NCI-H2227 (cell line): ENCODE measurements around the gene ITPR2.
"Not testable (repeated sequence)": the region's sequence is repeated elsewhere in the genome, so short reads cannot be mapped to it uniquely, and the experiment has no call there.

Source experiments
- DNase-seq: peaks from one replicate; lab custom pipeline; 2025; ENCODE audit not compliant: unreplicated experiment; lab: John Stamatoyannopoulos, UW

ITPR2 gene

GRCh38 chr12:26633591-26634210 is 199.3 kb downstream of the ITPR2 start:
- DNase-seq: no peak

DNA sequence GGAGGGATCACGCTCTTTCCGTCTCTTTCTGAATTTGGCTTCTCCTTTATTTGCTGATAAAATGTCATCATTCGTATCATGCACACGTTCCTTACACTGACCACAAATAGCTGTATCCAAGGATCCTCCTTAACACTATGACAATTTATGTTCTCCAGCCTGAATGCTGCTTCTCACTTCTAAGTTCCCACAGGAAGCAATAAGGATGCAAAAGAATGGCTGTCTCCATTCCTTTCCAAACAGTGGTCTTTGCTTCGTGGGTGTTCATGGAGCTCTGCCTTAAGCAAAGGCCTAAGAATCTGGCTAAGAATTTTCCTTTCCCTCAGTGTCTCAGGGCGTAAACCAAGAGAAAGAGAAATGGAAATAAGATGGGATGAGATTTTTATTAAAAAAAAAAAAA is 200.2 kb downstream of the ITPR2 start:
- no peak for DNase-seq

DNA sequence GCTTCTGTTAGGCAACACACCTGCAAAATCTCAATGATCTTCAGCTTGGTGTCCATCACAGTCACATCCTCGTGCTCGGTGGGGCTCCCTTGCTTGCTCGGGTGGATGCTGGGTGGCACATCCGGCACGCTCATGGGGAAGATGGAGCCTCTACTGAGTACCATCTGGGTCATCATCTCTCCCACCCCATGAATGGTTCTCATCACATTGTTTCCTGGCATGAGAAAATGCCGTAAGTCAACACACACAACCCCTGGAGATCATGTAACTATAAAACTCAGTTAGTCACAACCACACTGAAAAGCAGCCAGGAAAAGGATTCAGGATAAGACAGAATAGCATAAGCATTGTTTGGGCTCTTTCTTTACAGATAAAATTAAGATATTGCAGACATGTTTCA is 201.1 kb downstream of the ITPR2 start:
- no peak for DNase-seq

DNA sequence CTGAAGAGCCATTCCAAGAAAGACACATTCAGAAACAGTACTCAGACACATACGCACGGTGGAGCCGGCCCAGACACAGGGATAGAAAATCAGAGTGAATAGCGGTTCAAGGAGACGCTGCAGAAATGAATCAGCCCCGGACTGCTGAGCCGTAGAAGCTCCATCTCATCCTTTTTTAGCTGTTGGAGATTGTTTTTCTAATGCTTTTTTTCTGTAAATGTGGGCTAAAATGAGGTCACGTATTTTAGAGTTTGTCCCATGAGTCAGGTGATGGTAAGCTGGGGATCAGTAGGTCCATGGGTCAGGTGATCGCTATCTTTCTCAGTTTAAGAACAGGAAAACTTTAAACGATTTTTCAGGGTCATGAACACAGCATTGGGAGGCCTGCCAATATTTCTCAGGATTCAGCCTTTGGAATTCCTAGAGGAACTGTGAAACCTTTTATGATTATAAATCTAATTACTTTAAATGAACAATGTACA is 202.4 kb downstream of the ITPR2 start:
- no peak for DNase-seq

DNA sequence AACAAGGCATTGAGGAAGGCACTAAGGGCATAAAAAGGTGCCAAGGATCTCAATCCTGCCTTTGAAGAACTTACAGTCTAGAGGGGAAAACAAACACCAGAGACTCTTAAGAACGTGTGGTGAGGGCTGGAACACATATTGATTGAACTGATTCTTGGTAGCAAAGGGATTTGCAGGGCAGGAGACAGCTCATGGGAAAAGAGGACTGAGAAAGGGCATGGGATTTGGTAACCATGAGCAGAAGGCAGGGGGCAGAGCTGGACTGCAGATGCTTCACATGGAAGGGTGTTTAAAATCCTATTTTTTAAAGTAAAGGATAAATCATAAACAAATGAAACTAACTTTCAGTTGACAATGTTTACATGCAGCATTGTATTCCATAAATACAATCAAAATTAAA is 203.1 kb downstream of the ITPR2 start:
- DNase-seq: no peak

GRCh38 chr12:26628234-26628633 is 204.8 kb downstream of the ITPR2 start:
- no peak for DNase-seq

DNA sequence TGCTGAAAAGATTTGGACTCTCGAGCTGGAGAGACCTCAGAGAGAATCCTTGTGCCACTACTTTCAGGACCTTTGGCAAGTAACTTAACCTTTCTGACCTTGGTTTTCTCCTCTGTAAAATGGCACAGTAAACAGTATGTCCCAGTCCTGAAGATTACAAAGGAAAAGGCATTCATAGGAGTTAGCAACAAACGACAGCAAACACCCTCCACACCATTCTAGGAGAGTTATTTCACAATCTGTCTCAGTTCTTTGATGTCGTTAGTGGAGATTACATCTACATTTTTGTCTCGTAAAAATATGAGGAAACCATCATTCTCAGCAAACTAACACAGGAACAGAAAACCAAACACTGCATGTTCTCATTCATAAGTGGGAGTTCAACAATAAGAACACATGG is 205.7 kb downstream of the ITPR2 start:
- DNase-seq: no peak

DNA sequence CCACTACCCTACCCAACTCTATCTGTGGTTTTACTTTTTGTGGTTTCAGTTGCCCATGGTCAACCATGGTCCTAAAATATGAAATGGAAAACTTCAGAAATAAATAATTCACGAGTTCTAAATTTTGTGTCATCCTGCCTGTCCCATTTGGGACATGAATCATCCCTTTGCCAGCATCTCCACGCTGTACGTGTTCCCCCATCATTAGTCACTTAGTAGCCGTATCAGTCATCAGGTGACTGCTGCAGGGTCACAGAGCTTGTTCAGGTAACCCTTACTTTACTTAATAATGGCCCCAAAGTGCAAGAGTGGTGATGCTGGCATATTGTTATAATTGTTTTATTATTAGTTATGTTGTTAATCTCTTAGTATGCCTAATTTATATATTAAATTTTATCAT is 209.9 kb downstream of the ITPR2 start:
- DNase-seq: no peak

DNA sequence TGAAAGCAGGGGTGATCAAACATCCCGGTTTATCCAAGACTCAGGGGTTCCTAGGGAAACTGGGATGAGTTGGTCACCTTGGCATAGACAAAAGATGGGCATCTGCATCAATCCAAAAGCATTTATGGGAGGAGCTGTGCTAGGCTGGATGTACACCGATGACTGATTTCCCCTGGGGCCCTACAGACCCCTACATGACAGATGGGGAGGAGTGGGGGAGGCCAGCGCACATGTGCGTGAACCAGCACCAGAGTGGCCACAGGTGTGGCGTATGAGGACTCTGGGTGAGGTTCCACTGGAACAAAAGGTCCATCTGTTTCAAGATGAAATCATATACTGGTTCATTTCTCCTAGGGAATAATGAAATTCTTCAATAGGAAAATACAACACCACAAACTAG is 210.4 kb downstream of the ITPR2 start:
- DNase-seq: no peak

GRCh38 chr12:26621932-26622331 is 211.1 kb downstream of the ITPR2 start:
- no peak for DNase-seq

- no peak for DNase-seq
Measured at GRCh38 chr12:26620907-26621306, 212.1 kb downstream of the ITPR2 start.

DNA sequence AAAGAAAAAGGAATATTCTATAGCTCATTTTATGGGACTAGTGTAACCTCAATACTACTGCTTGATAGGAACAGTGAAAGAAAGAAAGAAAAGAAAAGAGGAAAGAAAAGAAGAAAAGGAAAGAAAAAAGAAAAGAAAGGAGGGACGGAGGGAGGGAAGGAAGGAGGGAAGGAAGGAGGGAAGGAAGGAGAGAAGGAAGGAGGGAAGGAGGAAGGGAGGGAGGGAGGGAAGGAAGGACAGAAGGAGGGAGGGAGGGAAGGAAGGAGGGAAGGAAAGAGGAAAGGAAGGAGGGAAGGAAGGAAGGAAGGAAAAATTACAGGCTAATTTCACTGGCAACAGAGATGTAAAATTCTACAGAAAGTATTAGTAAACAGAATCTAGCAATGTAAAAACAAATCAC is 215.5 kb downstream of the ITPR2 start:
- no peak for DNase-seq

GRCh38 chr12:26614011-26614616 is 218.9 kb downstream of the ITPR2 start:
- no peak for DNase-seq

DNA sequence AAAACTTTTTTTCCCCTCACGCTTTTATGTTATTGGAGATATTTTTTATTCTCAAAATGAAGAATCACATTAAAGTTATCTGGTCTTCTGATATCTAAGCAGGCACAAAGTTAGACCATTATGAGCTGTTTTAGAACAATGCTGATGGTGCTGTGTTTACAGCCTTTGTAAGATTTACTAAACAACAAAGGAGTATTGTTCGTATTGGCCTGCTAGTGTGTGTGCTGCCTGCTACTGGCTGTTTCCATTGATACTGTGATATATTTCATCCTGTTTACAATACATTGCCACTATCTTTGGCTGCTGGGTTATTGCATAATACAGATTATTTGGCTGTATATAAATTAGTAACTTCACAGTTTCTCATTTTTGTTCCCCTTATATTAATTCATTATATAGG is 220.8 kb downstream of the ITPR2 start:
- DNase-seq: no peak

GRCh38 chr12:26611598-26611997 is 221.4 kb downstream of the ITPR2 start:
- no peak for DNase-seq

GRCh38 chr12:26610774-26611173 is 222.2 kb downstream of the ITPR2 start:
- DNase-seq: no peak

- no peak for DNase-seq
Measured at GRCh38 chr12:26609986-26610385, 223.0 kb downstream of the ITPR2 start.

DNA sequence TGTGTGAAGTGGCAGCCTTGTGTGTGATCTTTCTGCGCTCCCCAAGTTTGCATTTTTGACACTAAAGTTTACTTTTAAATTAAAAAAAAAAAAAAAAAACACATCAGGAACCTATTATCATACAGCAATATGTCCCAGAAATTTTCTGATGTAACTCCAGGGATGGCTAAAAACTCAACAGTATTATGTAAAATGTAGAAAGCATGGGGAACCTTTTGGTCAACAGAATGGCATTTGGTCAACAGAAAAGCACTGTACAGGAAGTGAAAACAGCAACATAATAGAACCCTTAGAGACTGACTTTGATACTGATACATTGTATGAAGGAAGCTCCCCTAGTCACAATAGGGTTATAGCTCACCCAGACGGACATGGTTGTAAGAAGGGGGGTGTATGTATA is 224.3 kb downstream of the ITPR2 start:
- DNase-seq: no peak

DNA sequence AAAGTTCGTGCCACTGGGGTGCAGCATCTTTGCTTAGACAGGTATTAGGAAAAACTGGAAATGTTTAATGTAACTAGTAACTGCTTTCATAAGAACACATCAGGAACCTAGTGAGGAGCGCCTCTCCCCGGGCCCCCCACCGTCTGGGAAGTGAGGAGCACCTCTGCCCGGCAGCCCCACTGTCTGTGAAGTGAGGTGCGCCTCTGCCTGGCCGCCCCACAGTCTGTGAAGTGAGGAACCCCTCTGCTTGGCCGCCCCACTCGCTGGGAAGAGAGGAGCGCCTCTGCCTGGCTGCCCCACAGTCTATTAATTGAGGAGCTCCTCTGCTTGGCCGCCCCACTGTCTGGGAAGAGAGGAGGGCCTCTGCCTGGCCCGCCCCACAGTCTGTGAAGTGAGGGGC is 224.7 kb downstream of the ITPR2 start:
- DNase-seq: no peak

- DNase-seq: no peak
Measured at GRCh38 chr12:26606911-26607310, 226.1 kb downstream of the ITPR2 start.

DNA sequence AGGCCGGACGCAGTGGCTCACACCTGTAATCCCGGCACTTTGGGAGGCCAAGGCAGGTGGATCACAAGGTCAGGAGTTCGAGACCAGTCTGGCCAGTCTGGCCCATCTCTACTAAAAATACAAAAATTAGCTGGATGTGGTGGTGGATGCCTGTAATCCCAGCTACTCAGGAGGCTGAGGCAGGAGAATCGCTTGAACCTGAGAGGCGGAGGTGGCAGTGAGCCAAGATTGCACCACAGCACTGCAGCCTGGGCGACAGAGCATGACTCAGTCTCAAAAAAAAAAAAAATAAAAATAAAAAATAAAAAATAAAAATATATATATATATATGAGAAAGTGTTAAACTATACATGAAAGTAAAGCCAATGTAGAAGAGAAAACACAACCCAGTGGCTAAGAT is 228.2 kb downstream of the ITPR2 start:
- DNase-seq: not testable (repeated sequence)

GRCh38 chr12:26599096-26599695 is 233.8 kb downstream of the ITPR2 start:
- no peak for DNase-seq

- DNase-seq: no peak
Measured at GRCh38 chr12:26595806-26596205, 237.2 kb downstream of the ITPR2 start.
